Subcutaneous adipose tissue (tissue), 4 donors: ENCODE measurements around the gene DPP7. TPM values are rescaled to one million over a fixed set of nuclear protein-coding genes. Genes with fewer than 3 reads are reported as not detected.

Experiments used
- CTCF ChIP-seq: fragments of 450-650 bp; IDR thresholded peaks from one replicate; pipeline ENCODE4 v1.5.1; 2016; ENCODE audit warnings: low read depth, mild to moderate bottlenecking, control low read depth, antibody characterized with exemption, moderate library complexity
- total RNA-seq, 4 donors: library from RNA; depleted of rRNA; stranded (reverse); fragments of >200 nt; gene quantifications; one replicate each; pipeline ENCODE4 v1.1.0, GENCODE V29; 2016

Gene DPP7
- total RNA-seq, 4 donors from 2014 or later: 57.4 to 135 (median 117) TPM

- TF ChIP-seq CTCF: no peak
These were observed 1.8 kb downstream of the DPP7 start for GRCh38 chr9:137112564-137113384.

GRCh38 chr9:137111788-137112563, 2.6 kb downstream of the DPP7 start:
- no peak for TF ChIP-seq CTCF

- TF ChIP-seq CTCF: no peak
These were observed 3.4 kb downstream of the DPP7 start for GRCh38 chr9:137110911-137111787.

- TF ChIP-seq CTCF: no peak
These were observed 4.2 kb downstream of the DPP7 start for GRCh38 chr9:137110147-137110910.

- TF ChIP-seq CTCF: no peak
These were observed 5.0 kb downstream of the DPP7 start for GRCh38 chr9:137109250-137110146.

- TF ChIP-seq CTCF: no peak
These were observed 5.8 kb downstream of the DPP7 start for GRCh38 chr9:137108608-137109249.
